ENCODE measurements around the gene HECTD1.

DNA sequence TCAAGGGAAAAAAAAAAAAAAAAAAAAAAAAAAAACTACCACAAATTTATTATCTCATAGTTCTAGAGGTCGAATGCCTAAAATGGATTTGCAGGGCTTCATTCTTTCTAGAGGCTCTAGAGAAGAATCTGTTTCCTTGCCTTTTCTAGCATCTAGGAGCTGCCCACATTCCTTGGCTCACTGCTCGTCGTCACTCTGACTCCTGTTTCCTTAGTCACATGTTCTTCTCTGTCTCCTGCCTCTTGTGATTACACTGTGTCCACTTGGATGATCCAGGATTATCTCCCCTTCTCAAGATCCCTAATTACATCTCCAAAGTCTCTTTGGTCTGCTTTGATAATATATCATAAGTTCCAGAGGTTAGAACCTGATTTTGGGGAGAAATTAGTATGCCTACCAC is 88.7 kb downstream of the HECTD1 start:
- TF ChIP-seq, protein P1, sequence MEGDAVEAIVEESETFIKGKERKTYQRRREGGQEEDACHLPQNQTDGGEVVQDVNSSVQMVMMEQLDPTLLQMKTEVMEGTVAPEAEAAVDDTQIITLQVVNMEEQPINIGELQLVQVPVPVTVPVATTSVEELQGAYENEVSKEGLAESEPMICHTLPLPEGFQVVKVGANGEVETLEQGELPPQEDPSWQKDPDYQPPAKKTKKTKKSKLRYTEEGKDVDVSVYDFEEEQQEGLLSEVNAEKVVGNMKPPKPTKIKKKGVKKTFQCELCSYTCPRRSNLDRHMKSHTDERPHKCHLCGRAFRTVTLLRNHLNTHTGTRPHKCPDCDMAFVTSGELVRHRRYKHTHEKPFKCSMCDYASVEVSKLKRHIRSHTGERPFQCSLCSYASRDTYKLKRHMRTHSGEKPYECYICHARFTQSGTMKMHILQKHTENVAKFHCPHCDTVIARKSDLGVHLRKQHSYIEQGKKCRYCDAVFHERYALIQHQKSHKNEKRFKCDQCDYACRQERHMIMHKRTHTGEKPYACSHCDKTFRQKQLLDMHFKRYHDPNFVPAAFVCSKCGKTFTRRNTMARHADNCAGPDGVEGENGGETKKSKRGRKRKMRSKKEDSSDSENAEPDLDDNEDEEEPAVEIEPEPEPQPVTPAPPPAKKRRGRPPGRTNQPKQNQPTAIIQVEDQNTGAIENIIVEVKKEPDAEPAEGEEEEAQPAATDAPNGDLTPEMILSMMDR (IDR thresholded peaks at IDR 0.05), result no peak
- TF ChIP-seq JUN (CRISPR knock-in tag; IDR thresholded peaks at IDR 0.05) (no peak), ZNF263 (CRISPR knock-in tag; IDR thresholded peaks at IDR 0.05; ENCODE audit: low read depth) (no peak), KAT7 (CRISPR knock-in tag; IDR thresholded peaks at IDR 0.05; ENCODE audit: borderline replicate concordance) (no peak), ZNF138 (CRISPR knock-in tag; conservative IDR thresholded peaks at IDR 0.05) (no peak), ZNF416 (CRISPR knock-in tag; IDR thresholded peaks at IDR 0.05) (no peak), SMAD3 (CRISPR knock-in tag; IDR thresholded peaks at IDR 0.05; ENCODE audit: borderline replicate concordance) (no peak), ESRRA (CRISPR knock-in tag; IDR thresholded peaks at IDR 0.05; ENCODE audit: borderline replicate concordance) (no peak), MYBL2 (CRISPR knock-in tag; IDR thresholded peaks at IDR 0.05) (no peak), TP53 (CRISPR knock-in tag; IDR thresholded peaks at IDR 0.05) (no peak), FOXJ3 (CRISPR knock-in tag; IDR thresholded peaks at IDR 0.05; ENCODE audit: borderline replicate concordance) (no peak)
- TF ChIP-seq, protein P2, sequence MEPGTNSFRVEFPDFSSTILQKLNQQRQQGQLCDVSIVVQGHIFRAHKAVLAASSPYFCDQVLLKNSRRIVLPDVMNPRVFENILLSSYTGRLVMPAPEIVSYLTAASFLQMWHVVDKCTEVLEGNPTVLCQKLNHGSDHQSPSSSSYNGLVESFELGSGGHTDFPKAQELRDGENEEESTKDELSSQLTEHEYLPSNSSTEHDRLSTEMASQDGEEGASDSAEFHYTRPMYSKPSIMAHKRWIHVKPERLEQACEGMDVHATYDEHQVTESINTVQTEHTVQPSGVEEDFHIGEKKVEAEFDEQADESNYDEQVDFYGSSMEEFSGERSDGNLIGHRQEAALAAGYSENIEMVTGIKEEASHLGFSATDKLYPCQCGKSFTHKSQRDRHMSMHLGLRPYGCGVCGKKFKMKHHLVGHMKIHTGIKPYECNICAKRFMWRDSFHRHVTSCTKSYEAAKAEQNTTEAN (CRISPR knock-in tag; IDR thresholded peaks at IDR 0.05), result no peak

Data from WTC11 (cell line).